Colonic mucosa (tissue), 4 donors: ENCODE data around the gene ACSL6. TPM values are rescaled to one million over a fixed set of nuclear protein-coding genes. Genes with fewer than 3 reads are reported as not detected.

Experiments
- DNase-seq: peaks from one replicate; pipeline ENCODE4 v3.0.0-alpha.2; 2020
- H3K27ac ChIP-seq: fragments of 200-600 bp; one replicate; pipeline ENCODE4 v1.8.0; 2021
- H3K27me3 ChIP-seq: fragments of 200-600 bp; one replicate; pipeline ENCODE4 v1.8.0; 2021
- H3K36me3 ChIP-seq: fragments of 200-600 bp; one replicate; pipeline ENCODE4 v1.8.0; 2021
- H3K4me1 ChIP-seq: fragments of 200-600 bp; one replicate; pipeline ENCODE4 v1.8.0; 2021; ENCODE audit warnings: mild to moderate bottlenecking
- H3K4me3 ChIP-seq: fragments of 200-600 bp; one replicate; pipeline ENCODE4 v1.8.0; 2021
- H3K9ac ChIP-seq, 2 donors: one replicate each; pipeline ENCODE4 v1.7.0; 2013; ENCODE audit warnings: control low read depth in 2 of 2, low read depth in 2 of 2, low read length in 2 of 2
- H3K9me3 ChIP-seq: fragments of 200-600 bp; one replicate; pipeline ENCODE4 v1.8.0; 2021
- CTCF ChIP-seq: fragments of 200-600 bp; IDR thresholded peaks from one replicate; pipeline ENCODE4 v1.8.0; 2022; ENCODE audit warnings: antibody characterized with exemption, mild to moderate bottlenecking
- intact Hi-C: fragments of 100-400 bp; cut with DNase I; formaldehyde crosslinking; loops from one replicate; pipeline ENCODE4 v1.14.1; 2022
- total RNA-seq, 2 donors: library from RNA; stranded (reverse); fragmentation: NEBNext Ultra II Directional in 1 of 2; extraction: Animal tissue kit (Norgen Biotek cat#: 25700) in 1 of 2; gene quantifications; one replicate each; pipeline ENCODE4 v1.2.1, GENCODE V29; 2021
- donor health status: healthy.
- donor health status: DM: no; HTN: no; CAD: no.
- donor health status: DM: no; HTN: no; CAD: no.

ACSL6 gene
- under 1 TPM; 0.25 to 0.93 TPM for total RNA-seq

GRCh38 chr5:132011622-132012343, at the start of gene ACSL6:
ACSL6 (minus strand) TSS chr5:132011658; CDS start chr5:132011553, 105 bp downstream.
- Histone ChIP-seq H3K36me3 (no peaks in the 10 kb centered on the region), H3K4me3 (peak within 1 kb of the TSS; percentile 62), H3K9me3 (no peaks in the 10 kb centered on the region), H3K27me3 (peaks cover 16% of the 10 kb centered on the region), H3K4me1 (no peaks in the 10 kb centered on the region), H3K9ac (no peak within 1 kb of the TSS), H3K27ac (no peak within 1 kb of the TSS)
- no peak for TF ChIP-seq CTCF
- DNase-seq: peak; percentile 21
- intact Hi-C loops: no loop called here

- TF ChIP-seq CTCF: no peak
- Histone ChIP-seq H3K9me3 (no peaks in the 10 kb centered on the region), H3K4me1 (no peaks in the 10 kb centered on the region), H3K27ac (no peak within 1 kb of the TSS), H3K4me3 (no peak within 1 kb of the TSS), H3K9ac (no peak within 1 kb of the TSS), H3K36me3 (no peaks in the 10 kb centered on the region), H3K27me3 (no peaks in the 10 kb centered on the region)
- no peak for DNase-seq
- intact Hi-C loops: loop anchor here (5.0 kb wide), 1 partner anchor 248 kb away; no protein-coding TSS in a partner anchor
Measured at GRCh38 chr5:132060501-132061161, 49.2 kb upstream of the ACSL6 start, which contains the start of gene IL3. IL3 (plus strand) TSS chr5:132060655; CDS start chr5:132060707, 52 bp downstream.

GRCh38 chr5:132059696-132060500, 48.4 kb upstream of the ACSL6 start:
- Histone ChIP-seq H3K9me3 (no peaks in the 10 kb centered on the region), H3K4me1 (no peaks in the 10 kb centered on the region), H3K9ac (no peak overlapping the region), H3K36me3 (no peaks in the 10 kb centered on the region), H3K27ac (no peak overlapping the region), H3K4me3 (no peak overlapping the region), H3K27me3 (no peaks in the 10 kb centered on the region)
- TF ChIP-seq CTCF: no peak
- DNase-seq: no peak
- intact Hi-C loops: loop anchor here (5.0 kb wide), 1 partner anchor 248 kb away; no protein-coding TSS in a partner anchor

- H3K4me1 ChIP-seq: no peaks in the 10 kb centered on the region
- no peak overlapping the region for H3K9ac ChIP-seq
- no peak overlapping the region for H3K27ac ChIP-seq
- H3K36me3 ChIP-seq: no peaks in the 10 kb centered on the region
- intact Hi-C loops: no loop called here
- H3K27me3 ChIP-seq: no peaks in the 10 kb centered on the region
- TF ChIP-seq CTCF: no peak
- no peak overlapping the region for H3K4me3 ChIP-seq
- peak; percentile 16 for DNase-seq
- no peaks in the 10 kb centered on the region for H3K9me3 ChIP-seq
Measured at GRCh38 chr5:132059043-132059695, 47.7 kb upstream of the ACSL6 start.

GRCh38 chr5:132058646-132059042, 47.2 kb upstream of the ACSL6 start:
- Histone ChIP-seq H3K9ac (no peak overlapping the region), H3K4me1 (no peaks in the 10 kb centered on the region), H3K27me3 (no peaks in the 10 kb centered on the region), H3K36me3 (no peaks in the 10 kb centered on the region), H3K4me3 (no peak overlapping the region), H3K27ac (no peak overlapping the region), H3K9me3 (no peaks in the 10 kb centered on the region)
- TF ChIP-seq CTCF: no peak
- DNase-seq: no peak
- intact Hi-C loops: no loop called here
